ENCODE results near the gene SLC1A7.

Gene SLC1A7

DNA sequence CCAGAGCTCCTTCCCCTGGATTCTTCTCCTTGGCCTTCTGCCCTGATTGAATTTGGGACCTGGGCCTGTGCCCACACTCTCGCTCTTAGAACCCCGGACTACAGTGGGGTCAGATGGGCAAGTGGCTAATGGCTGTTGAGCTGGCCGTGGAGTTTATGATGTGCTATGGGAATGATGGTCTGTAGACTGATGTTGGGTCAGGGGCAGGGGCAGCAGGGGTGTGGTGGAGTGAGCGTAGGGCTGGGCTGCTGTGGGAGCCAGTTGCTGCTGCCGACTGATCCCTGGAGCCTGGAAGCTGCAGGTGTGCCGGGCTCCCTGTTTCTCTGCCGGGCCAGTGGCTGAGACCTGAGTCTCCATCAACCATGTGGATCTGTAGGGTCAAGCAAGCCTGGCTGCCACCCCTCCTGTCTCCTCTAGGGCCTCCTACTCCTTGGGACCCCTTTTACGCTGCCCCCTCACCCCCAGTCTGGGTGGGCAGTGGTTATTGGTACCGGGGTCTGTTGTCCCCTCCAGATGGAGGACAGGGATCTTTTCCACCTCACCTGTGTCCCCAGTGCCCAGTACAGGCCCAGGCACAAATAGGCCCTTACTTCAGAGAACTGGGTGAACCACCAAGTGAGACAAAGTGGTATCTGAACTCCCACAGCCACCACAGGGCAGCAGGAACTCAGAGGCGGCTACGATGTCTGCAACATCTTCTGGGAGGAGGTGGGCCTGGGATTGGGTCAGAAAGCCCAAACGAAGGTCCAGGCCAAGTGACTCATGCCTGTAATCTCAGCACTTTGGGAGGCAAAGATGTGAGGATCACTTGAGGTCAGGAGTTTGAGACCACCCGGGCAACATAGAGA, 75.3 kb downstream of the SLC1A7 start:
- DNase-seq (ENCODE audit: insufficient read length, low spot score) (no peak), FAIRE-seq (no peak)
- TF ChIP-seq, protein P1, sequence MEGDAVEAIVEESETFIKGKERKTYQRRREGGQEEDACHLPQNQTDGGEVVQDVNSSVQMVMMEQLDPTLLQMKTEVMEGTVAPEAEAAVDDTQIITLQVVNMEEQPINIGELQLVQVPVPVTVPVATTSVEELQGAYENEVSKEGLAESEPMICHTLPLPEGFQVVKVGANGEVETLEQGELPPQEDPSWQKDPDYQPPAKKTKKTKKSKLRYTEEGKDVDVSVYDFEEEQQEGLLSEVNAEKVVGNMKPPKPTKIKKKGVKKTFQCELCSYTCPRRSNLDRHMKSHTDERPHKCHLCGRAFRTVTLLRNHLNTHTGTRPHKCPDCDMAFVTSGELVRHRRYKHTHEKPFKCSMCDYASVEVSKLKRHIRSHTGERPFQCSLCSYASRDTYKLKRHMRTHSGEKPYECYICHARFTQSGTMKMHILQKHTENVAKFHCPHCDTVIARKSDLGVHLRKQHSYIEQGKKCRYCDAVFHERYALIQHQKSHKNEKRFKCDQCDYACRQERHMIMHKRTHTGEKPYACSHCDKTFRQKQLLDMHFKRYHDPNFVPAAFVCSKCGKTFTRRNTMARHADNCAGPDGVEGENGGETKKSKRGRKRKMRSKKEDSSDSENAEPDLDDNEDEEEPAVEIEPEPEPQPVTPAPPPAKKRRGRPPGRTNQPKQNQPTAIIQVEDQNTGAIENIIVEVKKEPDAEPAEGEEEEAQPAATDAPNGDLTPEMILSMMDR (IDR thresholded peaks at IDR 0.05; ENCODE audit: insufficient read depth, missing control alignments), result no peak

DNA sequence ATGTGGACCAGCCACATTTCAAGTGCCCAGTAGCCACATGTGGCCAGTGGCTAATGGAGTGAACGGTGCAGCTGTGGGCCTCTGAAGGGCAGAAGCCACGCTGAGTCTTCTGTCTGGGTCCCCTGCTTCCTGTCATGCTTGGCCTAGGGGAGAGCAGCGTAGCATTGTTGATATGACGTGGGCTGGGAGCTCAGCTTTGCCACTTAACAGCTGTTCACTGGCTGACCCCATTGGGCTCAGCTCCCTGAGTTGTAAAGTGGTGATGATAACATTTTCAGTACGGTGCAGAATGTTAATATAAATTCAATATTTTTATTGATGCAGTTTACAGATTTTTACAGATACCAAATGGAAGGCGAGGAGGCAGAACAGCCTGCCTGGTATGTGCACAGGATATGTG, 76.0 kb downstream of the SLC1A7 start:
- DNase-seq (ENCODE audit: insufficient read length, low spot score), result no peak
- FAIRE-seq, result no peak
- TF ChIP-seq, protein P1 (IDR thresholded peaks at IDR 0.05; ENCODE audit: insufficient read depth, missing control alignments), result no peak

DNA sequence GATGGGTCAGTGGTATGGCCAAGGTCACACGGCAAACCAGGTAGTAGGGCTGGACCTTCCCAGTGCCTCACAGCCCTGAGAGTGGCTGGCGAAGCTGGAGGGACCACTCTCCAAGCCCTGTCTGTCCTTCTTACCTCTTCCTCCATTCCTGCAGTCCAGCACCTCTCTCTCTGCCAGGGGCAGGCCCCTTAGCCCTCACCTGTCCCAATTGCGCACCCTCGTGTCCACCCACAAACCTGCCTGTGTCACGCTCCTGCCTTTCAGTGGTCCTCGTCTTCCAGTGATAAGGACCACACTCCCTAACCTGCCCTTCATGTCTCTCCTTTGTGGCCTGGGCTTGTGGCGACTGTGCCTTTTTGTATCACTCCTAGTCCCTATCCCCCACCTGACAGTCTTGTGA, 77.0 kb downstream of the SLC1A7 start:
- DNase-seq (ENCODE audit: insufficient read length, low spot score) (no peak), FAIRE-seq (no peak)
- TF ChIP-seq, protein P1 (IDR thresholded peaks at IDR 0.05; ENCODE audit: insufficient read depth, missing control alignments), result no peak

DNA sequence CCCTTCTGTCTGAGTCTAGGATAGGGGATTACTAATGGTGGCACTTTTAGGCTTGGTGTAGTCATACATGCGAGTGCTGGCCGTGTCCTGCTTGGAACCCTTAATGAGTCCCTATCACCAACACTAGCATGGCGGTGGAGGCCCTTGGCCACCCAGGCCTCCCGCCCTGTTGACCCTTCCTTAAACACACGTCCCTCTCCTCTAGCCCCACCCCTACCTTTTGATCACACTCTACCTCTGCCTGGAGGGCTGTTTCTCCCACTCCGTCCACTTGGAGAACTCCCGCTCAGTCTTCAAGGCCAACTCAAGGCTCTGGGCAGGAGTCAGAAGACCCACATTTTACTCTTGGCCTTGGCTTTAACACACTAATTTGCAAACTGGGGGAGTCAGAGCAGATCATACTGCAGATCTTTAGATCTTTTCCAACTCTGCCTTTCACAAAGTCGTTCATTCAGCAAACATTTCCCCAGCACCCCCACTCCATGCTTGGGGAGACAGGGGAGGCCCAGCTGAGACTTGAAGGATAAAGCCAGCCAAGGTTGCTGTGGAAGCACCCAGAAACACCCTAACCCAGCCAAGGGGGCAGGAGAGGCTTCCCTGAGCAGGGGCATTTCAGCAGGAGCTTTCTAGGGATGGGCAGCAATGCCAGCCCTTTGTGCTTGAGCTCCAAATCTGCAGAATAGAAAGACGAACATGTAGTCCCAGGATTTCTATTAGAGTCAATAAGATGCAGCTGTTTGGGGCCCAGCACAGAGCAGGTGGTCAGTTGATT, 78.5 kb downstream of the SLC1A7 start:
- TF ChIP-seq, protein P1 (IDR thresholded peaks at IDR 0.05; ENCODE audit: insufficient read depth, missing control alignments), result no peak
- DNase-seq (ENCODE audit: insufficient read length, low spot score) (no peak), FAIRE-seq (no peak)

DNA sequence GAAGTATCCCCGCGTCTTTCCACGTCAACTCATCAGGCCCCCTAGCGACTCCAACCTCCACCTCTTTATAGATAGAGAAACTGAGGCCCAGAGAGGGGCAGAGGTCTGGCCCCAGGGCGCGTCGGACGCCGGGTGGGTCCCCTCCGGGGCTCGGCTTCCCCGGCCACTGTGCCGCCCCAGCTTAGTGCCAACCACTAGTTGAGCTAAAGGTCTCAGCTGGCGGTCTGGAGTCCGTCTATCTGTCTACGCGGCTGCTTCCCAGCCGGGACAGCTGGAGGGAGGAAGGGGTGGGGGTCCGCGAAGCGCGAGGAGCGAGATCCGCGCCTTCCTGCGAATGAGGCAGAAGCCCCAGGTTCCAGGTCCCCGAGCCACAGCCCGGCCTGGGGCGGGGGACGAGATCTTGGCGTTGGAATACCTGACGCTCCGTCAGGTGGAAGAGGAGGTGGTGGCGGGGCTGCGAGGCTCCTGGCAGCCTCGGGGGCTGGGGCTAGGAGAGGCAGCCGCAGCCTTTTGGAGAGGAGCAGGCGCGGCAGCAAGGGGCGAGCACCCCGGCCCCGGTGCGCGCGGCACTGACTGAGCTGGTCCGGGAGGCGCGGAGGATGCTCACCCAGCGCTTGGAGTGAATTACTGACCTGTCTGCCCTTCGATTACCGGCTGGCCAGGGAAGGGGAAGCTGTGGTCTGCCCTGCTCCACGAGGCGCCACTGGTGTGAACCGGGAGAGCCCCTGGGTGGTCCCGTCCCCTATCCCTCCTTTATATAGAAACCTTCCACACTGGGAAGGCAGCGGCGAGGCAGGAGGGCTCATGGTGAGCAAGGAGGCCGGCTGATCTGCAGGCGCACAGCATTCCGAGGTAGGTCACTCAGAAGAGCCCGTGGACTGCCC, 79.5 kb downstream of the SLC1A7 start:
- FAIRE-seq (no peak), DNase-seq (ENCODE audit: insufficient read length, low spot score) (no peak)
- TF ChIP-seq, protein P1 (IDR thresholded peaks at IDR 0.05; ENCODE audit: insufficient read depth, missing control alignments), result no peak

DNA sequence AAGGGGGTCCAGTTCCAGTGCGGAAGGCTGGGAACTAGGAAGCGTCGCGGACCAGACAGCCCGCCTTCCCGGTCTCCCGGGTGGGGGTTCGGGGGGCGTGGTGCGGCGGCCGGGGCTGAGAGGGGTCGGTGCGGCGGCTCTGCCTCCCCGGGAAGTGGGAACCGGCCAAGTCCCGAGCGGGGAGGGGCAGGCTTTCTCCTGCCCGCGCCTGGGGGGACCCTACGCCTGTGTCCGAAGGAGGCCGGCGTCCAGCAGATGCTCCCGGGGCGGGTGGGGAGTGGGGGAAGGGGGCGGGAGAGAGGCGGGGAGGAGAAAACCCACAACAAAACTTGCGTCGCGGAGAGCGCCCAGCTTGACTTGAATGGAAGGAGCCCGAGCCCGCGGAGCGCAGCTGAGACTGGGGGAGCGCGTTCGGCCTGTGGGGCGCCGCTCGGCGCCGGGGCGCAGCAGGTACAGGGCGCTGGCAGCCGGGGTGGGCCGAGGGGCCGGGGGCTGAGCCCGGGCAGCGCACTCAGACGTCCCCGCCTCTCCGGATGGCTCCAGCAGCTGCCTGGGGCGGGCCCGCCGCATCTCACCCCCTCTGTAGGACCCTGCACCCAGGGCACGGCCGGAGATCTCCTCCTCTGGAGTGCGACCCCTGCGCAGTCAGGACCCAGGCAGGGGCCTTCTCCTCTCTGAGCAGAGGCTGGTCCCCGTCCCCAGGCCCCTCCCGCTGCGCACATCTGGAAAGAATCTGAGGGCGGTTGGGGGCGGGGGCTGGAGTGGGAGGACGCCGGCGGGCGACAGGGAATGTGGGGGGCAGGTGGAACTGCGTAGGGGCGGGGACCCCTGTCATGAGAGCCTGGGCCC, 80.4 kb downstream of the SLC1A7 start, which contains the start of gene PODN:
Gene PODN (plus strand): TSS at position 355 of the 849 bp plus-strand sequence. CDS start 7,643 bp downstream, outside the sequence.
- DNase-seq (ENCODE audit: insufficient read length, low spot score), result no peak
- TF ChIP-seq, protein P1 (IDR thresholded peaks at IDR 0.05; ENCODE audit: insufficient read depth, missing control alignments), result no peak
- FAIRE-seq, result no peak

All from D721Med (cell line).